Vagina (tissue), 2 donors: ENCODE measurements around the gene ST6GALNAC5.

Experiments used
- CTCF ChIP-seq, 3 experiments: fragments of 450-650 bp in 2 of 3; fragments of 200-600 bp in 1 of 3; sonication (generic) in 1 of 3; IDR thresholded peaks; one replicate each; pipeline ENCODE4 v1.5.1; 2017 to 2019; ENCODE audit warnings: antibody characterized with exemption in 3 of 3, mild to moderate bottlenecking in 2 of 3, moderate library complexity in 2 of 3
- POLR2A ChIP-seq, 2 donors: fragments of 450-650 bp; IDR thresholded peaks; one replicate each; pipeline ENCODE4 v1.6.1; 2017; ENCODE audit warnings: antibody characterized with exemption in 2 of 2, mild to moderate bottlenecking in 2 of 2, moderate library complexity in 2 of 2

- TF ChIP-seq CTCF (IDR thresholded peaks at IDR 0.05) (no peak), POLR2A (IDR thresholded peaks at IDR 0.05) (no peak)
These were observed 189.2 kb downstream of the ST6GALNAC5 start for GRCh38 chr1:77056525-77056924.
